ENCODE results near the gene CENPA.
"Not testable (repeated sequence)": the region's sequence is repeated elsewhere in the genome, so short reads cannot be mapped to it uniquely, and the experiment has no call there.

CENPA gene

DNA sequence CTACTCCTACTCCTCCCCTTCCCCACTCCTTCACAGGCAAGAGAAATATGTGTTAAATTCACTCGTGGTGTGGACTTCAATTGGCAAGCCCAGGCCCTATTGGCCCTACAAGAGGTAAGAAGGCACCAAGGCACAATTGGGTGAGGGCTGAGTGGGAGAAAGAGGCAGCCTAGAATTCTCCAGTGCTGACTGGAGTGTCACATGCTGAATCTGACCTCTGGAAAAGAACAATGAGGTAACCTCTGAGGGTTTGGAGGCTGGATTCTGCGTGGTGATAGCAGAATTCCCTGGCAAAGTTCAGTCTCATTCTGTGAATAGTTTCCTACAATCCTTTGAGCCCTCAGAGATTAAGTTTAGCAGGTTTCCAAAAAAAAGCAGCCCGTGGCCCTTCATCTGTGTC, 6.9 kb downstream of the CENPA start:
- no peak for DNase-seq (ENCODE audit: low read depth)

DNA sequence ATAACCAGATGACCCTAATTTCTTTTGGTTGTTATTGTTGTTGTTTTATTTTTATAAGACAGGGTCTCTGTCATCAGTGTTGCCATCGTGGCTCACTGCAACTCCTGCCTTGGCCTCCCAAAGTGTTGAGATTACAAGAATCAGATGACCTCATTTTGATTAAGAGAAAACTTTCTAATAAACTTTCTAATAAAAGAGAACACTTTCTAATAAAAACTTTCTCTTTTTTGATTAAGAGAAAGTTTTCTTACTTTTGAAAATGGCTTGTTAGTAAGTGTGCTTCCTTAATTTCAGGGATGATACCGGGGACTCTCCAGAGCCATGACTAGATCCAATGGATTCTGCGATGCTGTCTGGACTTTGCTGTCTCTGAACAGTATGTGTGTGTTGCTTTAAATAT, 7.7 kb downstream of the CENPA start:
- DNase-seq (ENCODE audit: low read depth) = no peak

DNA sequence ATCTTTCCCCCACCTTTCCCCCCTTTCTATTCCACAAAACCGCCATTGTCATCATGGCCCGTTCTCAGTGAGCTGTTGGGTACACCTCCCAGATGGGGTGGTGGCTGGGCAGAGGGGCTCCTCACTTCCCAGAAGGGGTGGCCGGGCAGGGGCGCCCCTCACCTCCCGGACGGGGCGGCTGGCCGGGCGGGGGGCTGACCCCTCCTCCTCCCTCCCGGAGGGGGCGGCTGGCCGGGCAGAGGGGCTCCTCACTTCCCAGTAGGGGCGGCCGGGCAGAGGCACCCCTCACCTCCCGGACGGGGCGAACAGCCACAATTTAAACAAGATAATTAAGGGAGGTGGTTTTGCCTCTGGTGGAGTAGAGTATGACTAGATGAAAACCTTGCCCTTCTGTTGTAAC, 9.3 kb downstream of the CENPA start:
- not testable (repeated sequence) for DNase-seq (ENCODE audit: low read depth)

GRCh38 chr2:26801328-26801727, 15.5 kb downstream of the CENPA start:
- no peak for DNase-seq (ENCODE audit: low read depth)

DNA sequence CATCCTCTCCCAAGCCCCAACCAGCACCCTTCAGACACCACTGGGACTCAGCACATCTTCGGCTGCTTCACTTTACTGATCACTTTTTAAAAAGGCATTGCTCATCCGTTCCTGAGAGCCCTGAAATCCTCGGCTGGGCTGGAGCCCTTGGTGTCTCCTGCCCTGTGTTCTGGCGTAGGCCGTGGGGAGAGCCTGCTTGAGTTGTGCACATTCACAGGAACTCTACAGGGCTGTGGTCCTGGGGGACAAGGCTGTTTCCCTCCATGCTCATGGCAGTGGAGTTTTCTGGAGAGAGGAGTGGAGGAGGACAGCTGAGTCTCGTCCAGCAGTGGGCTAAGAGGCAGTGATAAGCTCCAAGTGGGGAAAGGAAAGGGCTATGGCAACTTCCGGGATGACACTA, 15.9 kb downstream of the CENPA start:
- no peak for DNase-seq (ENCODE audit: low read depth)

- DNase-seq (ENCODE audit: low read depth) = no peak
Measured at GRCh38 chr2:26805241-26805676, 19.4 kb downstream of the CENPA start.

DNA sequence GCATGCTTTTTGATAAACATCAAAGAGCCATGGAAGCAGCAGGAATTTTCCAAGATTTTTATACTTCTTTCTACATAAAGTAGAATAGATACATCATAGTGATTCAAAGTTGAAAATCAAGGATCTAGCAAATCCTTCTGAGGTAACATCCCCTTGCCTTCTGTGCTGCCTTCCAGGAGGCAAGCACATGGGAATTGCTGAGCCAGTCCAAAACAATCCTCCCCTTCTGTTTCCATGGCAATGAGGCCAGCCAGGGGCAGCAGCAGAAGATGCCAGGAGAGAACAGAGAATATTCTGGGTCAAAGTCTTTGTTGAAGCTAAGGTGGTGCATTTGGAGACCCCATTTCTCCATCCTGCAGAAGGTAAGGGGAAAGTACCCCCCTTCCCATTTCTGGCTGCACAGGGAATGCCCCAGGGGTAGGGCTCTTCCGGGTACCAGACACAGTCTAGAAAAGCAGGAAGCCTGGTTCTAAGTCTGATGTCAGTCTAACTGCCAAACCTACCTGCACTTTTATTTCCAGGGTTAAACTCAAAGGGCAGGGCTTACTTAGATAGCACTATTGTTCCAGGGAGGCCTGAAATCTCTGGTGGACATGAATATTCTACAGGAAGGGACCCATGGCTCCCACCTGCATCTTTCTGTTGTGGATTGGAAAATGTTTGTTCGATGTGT, 22.1 kb downstream of the CENPA start:
- no peak for DNase-seq (ENCODE audit: low read depth)

DNA sequence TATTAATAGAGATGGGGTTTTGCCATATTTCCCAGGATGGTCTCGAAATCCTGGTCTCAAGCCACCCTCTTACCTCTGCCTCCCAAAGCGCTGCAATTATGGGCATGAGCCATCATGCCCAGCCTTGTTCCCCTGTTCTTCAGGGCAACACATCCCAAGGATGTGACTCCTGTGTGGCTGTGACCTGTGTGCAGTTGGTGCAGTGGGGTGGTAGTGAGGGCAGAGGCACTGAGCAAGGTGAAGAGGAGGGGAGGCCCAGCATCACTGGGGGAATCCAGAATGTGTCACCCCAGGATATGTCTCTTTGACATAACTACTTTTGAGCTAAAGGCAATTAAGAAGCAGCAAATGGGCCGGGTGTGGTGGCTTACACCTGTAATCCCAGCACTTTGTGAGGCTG, 23.4 kb downstream of the CENPA start:
- DNase-seq (ENCODE audit: low read depth) = no peak

- DNase-seq (ENCODE audit: low read depth) = no peak
Measured at GRCh38 chr2:26809876-26810577, 24.2 kb downstream of the CENPA start.

DNA sequence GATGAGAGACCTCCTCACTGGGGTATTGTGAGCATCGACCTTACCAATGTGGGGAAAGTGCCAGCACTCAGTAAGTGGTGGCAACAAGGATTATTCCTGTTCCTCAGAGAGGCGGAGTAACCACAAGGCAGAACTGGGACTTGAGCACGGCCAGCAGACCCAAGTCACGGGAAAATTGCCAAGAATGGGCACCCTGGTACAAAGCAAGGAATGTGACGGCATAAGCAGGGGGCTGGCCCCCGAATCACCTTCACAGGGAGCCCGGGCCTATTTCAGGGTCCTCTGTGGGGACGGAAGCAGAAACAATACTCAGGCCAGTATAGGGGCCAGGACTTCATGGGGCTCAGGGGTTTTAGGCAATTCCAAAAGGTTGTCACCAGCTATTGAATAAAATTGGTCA, 25.4 kb downstream of the CENPA start:
- no peak for DNase-seq (ENCODE audit: low read depth)

- DNase-seq (ENCODE audit: low read depth) = no peak
Measured at GRCh38 chr2:26811791-26812694, 26.2 kb downstream of the CENPA start.

- DNase-seq (ENCODE audit: low read depth) = no peak
Measured at GRCh38 chr2:26812731-26813130, 26.9 kb downstream of the CENPA start.

GRCh38 chr2:26814072-26814765, 28.4 kb downstream of the CENPA start:
- not testable (repeated sequence) for DNase-seq (ENCODE audit: low read depth)

GRCh38 chr2:26816893-26817292, 31.0 kb downstream of the CENPA start:
- DNase-seq (ENCODE audit: low read depth) = no peak

DNA sequence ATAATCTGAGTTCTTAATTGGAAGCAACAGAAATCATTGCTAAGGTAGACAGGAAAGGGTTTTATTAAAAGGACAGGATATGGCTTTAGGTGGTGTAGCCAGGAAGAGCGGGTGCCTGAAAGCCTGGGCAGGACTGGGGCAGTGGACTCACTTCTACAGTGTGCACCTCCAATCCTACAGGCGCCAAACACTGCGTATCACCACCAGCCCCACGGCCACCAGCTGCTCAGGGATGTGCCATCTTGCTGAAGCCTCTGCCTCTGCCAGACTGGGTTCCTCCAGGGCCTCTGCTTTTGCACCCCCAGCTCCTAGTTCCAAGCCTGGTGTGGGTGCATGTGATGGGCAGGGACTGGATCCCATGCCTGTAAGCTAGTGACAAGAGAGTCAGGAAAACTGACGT, 32.4 kb downstream of the CENPA start:
- no peak for DNase-seq (ENCODE audit: low read depth)

GRCh38 chr2:26818972-26819371, 33.1 kb downstream of the CENPA start:
- no peak for DNase-seq (ENCODE audit: low read depth)

GRCh38 chr2:26820932-26821331, 35.1 kb downstream of the CENPA start:
- DNase-seq (ENCODE audit: low read depth) = no peak

DNA sequence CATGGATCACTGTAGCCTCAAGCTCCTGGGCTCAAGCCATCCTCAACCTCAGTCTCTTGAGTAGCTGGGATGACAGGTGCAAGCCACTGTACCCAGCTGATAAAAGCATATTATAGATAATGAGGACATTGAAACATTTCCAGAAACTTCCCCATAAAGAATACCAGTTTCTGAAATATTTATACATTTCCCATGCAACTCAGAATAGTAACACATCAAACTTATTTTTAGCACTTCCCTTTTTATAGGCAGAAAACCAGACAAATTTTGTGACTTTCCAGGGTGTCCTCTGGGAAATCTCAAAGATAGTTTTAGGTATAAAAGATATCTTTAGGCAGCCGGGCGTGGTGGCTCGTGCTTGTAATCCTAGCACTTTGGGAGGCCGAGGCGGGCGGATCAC, 37.0 kb downstream of the CENPA start:
- DNase-seq (ENCODE audit: low read depth) = no peak

GRCh38 chr2:26838121-26838906, 52.5 kb downstream of the CENPA start:
- no peak for DNase-seq (ENCODE audit: low read depth)

DNA sequence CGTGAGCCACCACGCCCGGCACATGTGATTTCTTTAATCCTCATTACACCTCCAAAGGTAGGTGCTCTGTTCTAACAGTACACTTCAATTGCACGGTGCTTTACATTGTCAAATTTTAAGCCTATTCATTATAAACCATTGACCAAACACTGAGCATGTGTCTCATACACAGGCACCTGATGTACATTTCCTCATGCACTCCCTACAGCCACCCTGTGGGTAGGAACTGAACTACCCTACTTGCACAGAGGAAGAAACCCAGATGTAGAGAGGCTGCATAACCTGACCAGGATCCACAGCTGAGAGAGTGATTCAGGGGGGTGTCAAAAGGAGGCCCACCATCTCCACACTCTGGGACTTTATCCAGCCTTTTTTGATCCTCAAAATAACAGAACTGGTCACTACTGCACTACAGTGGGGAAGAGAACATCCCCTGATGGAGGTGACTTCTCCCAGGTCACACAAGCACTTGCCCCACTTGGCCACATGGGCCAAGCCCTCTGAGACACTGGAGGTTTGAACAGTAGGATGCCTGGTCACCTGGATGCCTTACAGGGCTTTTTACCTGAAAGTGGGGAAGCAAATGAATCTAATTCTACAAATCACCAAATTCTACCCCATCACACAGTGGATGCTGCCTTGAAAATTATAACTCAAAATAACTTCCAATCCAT, 55.2 kb downstream of the CENPA start:
- DNase-seq (ENCODE audit: low read depth) = no peak

DNA sequence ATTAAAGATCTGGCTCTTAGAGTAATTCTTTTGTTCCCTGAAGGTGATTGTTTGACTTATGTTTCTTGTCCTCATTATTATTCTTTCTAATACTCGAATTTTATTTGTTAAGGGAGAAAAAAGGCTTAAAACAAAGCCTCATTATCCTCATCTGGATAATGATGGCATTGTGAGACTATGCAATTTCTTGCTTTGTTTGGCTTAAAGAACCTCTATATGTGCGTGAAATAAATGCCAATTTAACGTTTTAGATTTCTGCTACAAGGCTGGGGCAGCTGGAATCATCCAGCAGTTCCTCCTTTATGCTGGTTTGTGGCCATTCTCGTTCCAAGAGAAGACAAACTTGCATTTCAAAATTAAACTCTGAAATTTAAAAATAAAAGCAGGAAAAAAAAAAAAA, 57.2 kb downstream of the CENPA start:
- no peak for DNase-seq (ENCODE audit: low read depth)

All from T-helper 22 cell (primary cell).